ENCODE data around the gene MAG. TPM values are rescaled to one million over a fixed set of nuclear protein-coding genes. Genes with fewer than 3 reads are reported as not detected.

Gene MAG
- total and polyA plus RNA-seq, 10 of the 15 experiments (the other 5 are each of a cell fraction or from before 2014, with no cell fraction given), result 0.03 to 0.82 (median 0.17) TPM; not detected in 2

GRCh38 chr19:35293363-35293739 lies 1.4 kb downstream of the MAG start (continued):
- TF ChIP-seq, protein P1, sequence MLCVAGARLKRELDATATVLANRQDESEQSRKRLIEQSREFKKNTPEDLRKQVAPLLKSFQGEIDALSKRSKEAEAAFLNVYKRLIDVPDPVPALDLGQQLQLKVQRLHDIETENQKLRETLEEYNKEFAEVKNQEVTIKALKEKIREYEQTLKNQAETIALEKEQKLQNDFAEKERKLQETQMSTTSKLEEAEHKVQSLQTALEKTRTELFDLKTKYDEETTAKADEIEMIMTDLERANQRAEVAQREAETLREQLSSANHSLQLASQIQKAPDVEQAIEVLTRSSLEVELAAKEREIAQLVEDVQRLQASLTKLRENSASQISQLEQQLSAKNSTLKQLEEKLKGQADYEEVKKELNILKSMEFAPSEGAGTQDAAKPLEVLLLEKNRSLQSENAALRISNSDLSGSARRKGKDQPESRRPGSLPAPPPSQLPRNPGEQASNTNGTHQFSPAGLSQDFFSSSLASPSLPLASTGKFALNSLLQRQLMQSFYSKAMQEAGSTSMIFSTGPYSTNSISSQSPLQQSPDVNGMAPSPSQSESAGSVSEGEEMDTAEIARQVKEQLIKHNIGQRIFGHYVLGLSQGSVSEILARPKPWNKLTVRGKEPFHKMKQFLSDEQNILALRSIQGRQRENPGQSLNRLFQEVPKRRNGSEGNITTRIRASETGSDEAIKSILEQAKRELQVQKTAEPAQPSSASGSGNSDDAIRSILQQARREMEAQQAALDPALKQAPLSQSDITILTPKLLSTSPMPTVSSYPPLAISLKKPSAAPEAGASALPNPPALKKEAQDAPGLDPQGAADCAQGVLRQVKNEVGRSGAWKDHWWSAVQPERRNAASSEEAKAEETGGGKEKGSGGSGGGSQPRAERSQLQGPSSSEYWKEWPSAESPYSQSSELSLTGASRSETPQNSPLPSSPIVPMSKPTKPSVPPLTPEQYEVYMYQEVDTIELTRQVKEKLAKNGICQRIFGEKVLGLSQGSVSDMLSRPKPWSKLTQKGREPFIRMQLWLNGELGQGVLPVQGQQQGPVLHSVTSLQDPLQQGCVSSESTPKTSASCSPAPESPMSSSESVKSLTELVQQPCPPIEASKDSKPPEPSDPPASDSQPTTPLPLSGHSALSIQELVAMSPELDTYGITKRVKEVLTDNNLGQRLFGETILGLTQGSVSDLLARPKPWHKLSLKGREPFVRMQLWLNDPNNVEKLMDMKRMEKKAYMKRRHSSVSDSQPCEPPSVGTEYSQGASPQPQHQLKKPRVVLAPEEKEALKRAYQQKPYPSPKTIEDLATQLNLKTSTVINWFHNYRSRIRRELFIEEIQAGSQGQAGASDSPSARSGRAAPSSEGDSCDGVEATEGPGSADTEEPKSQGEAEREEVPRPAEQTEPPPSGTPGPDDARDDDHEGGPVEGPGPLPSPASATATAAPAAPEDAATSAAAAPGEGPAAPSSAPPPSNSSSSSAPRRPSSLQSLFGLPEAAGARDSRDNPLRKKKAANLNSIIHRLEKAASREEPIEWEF (IDR thresholded peaks at IDR 0.05; ENCODE audit: insufficient replicate concordance, low read depth, low read length), result no peak
- TF ChIP-seq NR2C1 (IDR thresholded peaks at IDR 0.05) (no peak), ZNF217 (IDR thresholded peaks at IDR 0.05) (no peak), MTA3 (IDR thresholded peaks at IDR 0.05; ENCODE audit: borderline replicate concordance, low read length) (no peak), RAD21 (IDR thresholded peaks at IDR 0.05; ENCODE audit: insufficient read depth, low read depth, low read length) (no peak), STAT1 (conservative IDR thresholded peaks at IDR 0.05) (no peak)
- TF ChIP-seq, protein P2, sequence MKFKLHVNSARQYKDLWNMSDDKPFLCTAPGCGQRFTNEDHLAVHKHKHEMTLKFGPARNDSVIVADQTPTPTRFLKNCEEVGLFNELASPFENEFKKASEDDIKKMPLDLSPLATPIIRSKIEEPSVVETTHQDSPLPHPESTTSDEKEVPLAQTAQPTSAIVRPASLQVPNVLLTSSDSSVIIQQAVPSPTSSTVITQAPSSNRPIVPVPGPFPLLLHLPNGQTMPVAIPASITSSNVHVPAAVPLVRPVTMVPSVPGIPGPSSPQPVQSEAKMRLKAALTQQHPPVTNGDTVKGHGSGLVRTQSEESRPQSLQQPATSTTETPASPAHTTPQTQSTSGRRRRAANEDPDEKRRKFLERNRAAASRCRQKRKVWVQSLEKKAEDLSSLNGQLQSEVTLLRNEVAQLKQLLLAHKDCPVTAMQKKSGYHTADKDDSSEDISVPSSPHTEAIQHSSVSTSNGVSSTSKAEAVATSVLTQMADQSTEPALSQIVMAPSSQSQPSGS (IDR thresholded peaks at IDR 0.05; ENCODE audit: low read length), result no peak

GRCh38 chr19:35293808-35294207 lies 1.8 kb downstream of the MAG start:
- no peaks in the 10 kb centered on the region; a peak in 1 of 4 replicates for H3K27me3 ChIP-seq (replicated peaks in 1 of 2; ENCODE audit: control insufficient read depth in 2 of 2, insufficient read depth in 2 of 2, low read length in 1 of 2)
- peaks cover 26% of the 10 kb centered on the region for H3K4me1 ChIP-seq (ENCODE audit: control insufficient read depth, insufficient read depth, low read length)
- no peaks in the 10 kb centered on the region for H3K79me2 ChIP-seq (ENCODE audit: control insufficient read depth, insufficient read depth, low read length)
- FAIRE-seq (no peak), DNase-seq (ENCODE audit: low read depth, low spot score) (no peak), ATAC-seq (no peak)
- no TSS peak for BruUV-seq (replicated peaks)
- RAD21 ChIA-PET (ENCODE audit: unreplicated experiment), result no interaction called here
- CTCF ChIA-PET, result no interaction called here
- H3K4me2 ChIP-seq (ENCODE audit: control insufficient read depth, insufficient read depth), result no peak overlapping the region
- WGBS (ENCODE audit: insufficient coverage, insufficient replicate concordance, low lambda C conversion rate, missing lambda C conversion rate), result 70% methylated on average over 13 of the region's 17 CpGs
- POLR2A ChIA-PET, result no interaction called here
- intact Hi-C loops (cut with micrococcal nuclease; ENCODE audit: unreplicated experiment) (no loop called here), in situ Hi-C loops (cut with MboI) (no loop called here)
- SMC1A ChIA-PET (ENCODE audit: uncharacterized antibody, unreplicated experiment), result no interaction called here
- H4K20me1 ChIP-seq (ENCODE audit: control insufficient read depth, insufficient read depth), result no peaks in the 10 kb centered on the region
- no peaks in the 10 kb centered on the region for H3K9me3 ChIP-seq (replicated peaks; ENCODE audit: control insufficient read depth, insufficient read depth, low read length)
- H3K36me3 ChIP-seq (ENCODE audit: control insufficient read depth in 2 of 2, insufficient read depth in 2 of 2, low read length in 1 of 2), result no peaks in the 10 kb centered on the region
- H2AFZ ChIP-seq (ENCODE audit: control insufficient read depth, low read depth, low read length), result no peak overlapping the region
- no peak overlapping the region for H3K4me3 ChIP-seq
- no peak overlapping the region for H3K27ac ChIP-seq (ENCODE audit: control insufficient read depth, insufficient read depth)
- no peak overlapping the region for H3K9ac ChIP-seq (ENCODE audit: control insufficient read depth, insufficient read depth, low read length)
- TF ChIP-seq ZNF207 (IDR thresholded peaks at IDR 0.05; ENCODE audit: borderline replicate concordance) (no peak), HDAC6 (IDR thresholded peaks at IDR 0.05; ENCODE audit: unreplicated experiment) (no peak), SMARCA5 (IDR thresholded peaks at IDR 0.05) (no peak), TARDBP (IDR thresholded peaks at IDR 0.05; ENCODE audit: borderline replicate concordance) (no peak), ZNF622 (IDR thresholded peaks at IDR 0.05) (no peak), CHD1 (IDR thresholded peaks at IDR 0.05; ENCODE audit: low read depth, low read length) (no peak), POLR2AphosphoS2 (IDR thresholded peaks at IDR 0.05; ENCODE audit: low read depth, low read length) (no peak), SUZ12 (IDR thresholded peaks at IDR 0.05; ENCODE audit: unreplicated experiment) (no peak), RAD21 (IDR thresholded peaks at IDR 0.05; ENCODE audit: insufficient read depth, low read depth, low read length) (no peak), ZNF24 (IDR thresholded peaks at IDR 0.05) (no peak), DPF2 (IDR thresholded peaks at IDR 0.05) (no peak), FOXK2 (IDR thresholded peaks at IDR 0.05) (no peak), PAX8 (IDR thresholded peaks at IDR 0.05) (no peak)
- TF ChIP-seq, protein P3, sequence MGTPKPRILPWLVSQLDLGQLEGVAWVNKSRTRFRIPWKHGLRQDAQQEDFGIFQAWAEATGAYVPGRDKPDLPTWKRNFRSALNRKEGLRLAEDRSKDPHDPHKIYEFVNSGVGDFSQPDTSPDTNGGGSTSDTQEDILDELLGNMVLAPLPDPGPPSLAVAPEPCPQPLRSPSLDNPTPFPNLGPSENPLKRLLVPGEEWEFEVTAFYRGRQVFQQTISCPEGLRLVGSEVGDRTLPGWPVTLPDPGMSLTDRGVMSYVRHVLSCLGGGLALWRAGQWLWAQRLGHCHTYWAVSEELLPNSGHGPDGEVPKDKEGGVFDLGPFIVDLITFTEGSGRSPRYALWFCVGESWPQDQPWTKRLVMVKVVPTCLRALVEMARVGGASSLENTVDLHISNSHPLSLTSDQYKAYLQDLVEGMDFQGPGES (IDR thresholded peaks at IDR 0.05), result no peak

All from GM12878 (cell line).